Activated CD4-positive, alpha-beta T cell treated with anti-CD3 and anti-CD28 coated beads for 24 hours (primary cell): ENCODE data around the gene ERAL1.
"Not testable (repeated sequence)": the region's sequence is repeated elsewhere in the genome, so short reads cannot be mapped to it uniquely, and the experiment has no call there.

Experiments used
- DNase-seq, 2 donors: peaks; one replicate each; pipeline ENCODE4 v3.0.0-alpha.2; 2020; ENCODE audit warnings: low read depth in 2 of 2

ERAL1 gene

GRCh38 chr17:28899212-28899815 lies 44.5 kb downstream of the ERAL1 start:
- no peak for DNase-seq

GRCh38 chr17:28900986-28901726 lies 46.3 kb downstream of the ERAL1 start:
- no peak for DNase-seq

- DNase-seq, result peak; percentile 35 to 47
Observed at GRCh38 chr17:28901866-28902818, 47.3 kb downstream of the ERAL1 start.

- DNase-seq, result peak; percentile 89 to 91
Observed at GRCh38 chr17:28902819-28903545, 48.2 kb downstream of the ERAL1 start, which contains the start of gene DHRS13. Gene DHRS13 (minus strand): TSS chr17:28903079. CDS start chr17:28902944, 135 bp downstream.

- not testable (repeated sequence) for DNase-seq
Observed at GRCh38 chr17:28903546-28903841, 48.7 kb downstream of the ERAL1 start.

GRCh38 chr17:28904800-28905199 lies 50.0 kb downstream of the ERAL1 start:
- DNase-seq, result no peak

- DNase-seq, result no peak
Observed at GRCh38 chr17:28906276-28906675, 51.5 kb downstream of the ERAL1 start.

- DNase-seq, result no peak
Observed at GRCh38 chr17:28906706-28907438, 52.1 kb downstream of the ERAL1 start.

- DNase-seq, result no peak
Observed at GRCh38 chr17:28907709-28908475, 53.1 kb downstream of the ERAL1 start.

- no peak for DNase-seq
Observed at GRCh38 chr17:28908640-28909167, 53.9 kb downstream of the ERAL1 start.

GRCh38 chr17:28910534-28910933 lies 55.7 kb downstream of the ERAL1 start:
- DNase-seq, result no peak
